ENCODE data around the gene PATZ1. TPM values are rescaled to one million over a fixed set of nuclear protein-coding genes. Genes with fewer than 3 reads are reported as not detected.

The PATZ1 gene
- total and polyA plus RNA-seq, 2 donors (not counting 3 experiments of a cell fraction or from before 2014, with no cell fraction given), result 19.7 to 23.7 TPM

GRCh38 chr22:31279327-31279669, 66.8 kb downstream of the PATZ1 start:
- H3K27me3 ChIP-seq (ENCODE audit: control insufficient read depth in 2 of 2, insufficient read depth in 2 of 2, low read length in 2 of 2), result no peaks in the 10 kb centered on the region
- no peaks in the 10 kb centered on the region for H4K20me1 ChIP-seq (replicated peaks; ENCODE audit: control insufficient read depth, extremely low read depth, insufficient read depth, low read length)
- no peak for DNase-seq (ENCODE audit: low read depth, low spot score)
- H3K4me3 ChIP-seq (replicated peaks in 1 of 3; ENCODE audit: insufficient read depth in 1 of 3, low read depth in 1 of 3, low read length in 3 of 3), result no peak overlapping the region
- ChIA-PET POLR2A (no interaction called here), CTCF (interaction anchor here (0.9 to 2.7 kb wide), 3 partner anchors 10 to 34 kb away, joined by 3 to 7 read pairs (median 5); no protein-coding TSS in a partner anchor)
- H3K9me1 ChIP-seq (replicated peaks; ENCODE audit: control insufficient read depth, extremely low read depth, insufficient read depth, low read length), result no peaks in the 10 kb centered on the region
- no peak overlapping the region for H2AFZ ChIP-seq (ENCODE audit: low read depth, low read length)
- H3K36me3 ChIP-seq (ENCODE audit: control insufficient read depth in 2 of 2, extremely low read depth in 1 of 2, insufficient read depth in 2 of 2, low read length in 2 of 2), result peaks cover 8 to 47% of the 10 kb centered on the region in 2 experiments
- FAIRE-seq, result no peak
- H3K4me2 ChIP-seq (ENCODE audit: insufficient read depth, low read length), result no peak overlapping the region
- TF ChIP-seq, protein P1, sequence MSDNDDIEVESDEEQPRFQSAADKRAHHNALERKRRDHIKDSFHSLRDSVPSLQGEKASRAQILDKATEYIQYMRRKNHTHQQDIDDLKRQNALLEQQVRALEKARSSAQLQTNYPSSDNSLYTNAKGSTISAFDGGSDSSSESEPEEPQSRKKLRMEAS (IDR thresholded peaks at IDR 0.05; ENCODE audit: insufficient read depth, insufficient read length), result no peak
- TF ChIP-seq JUN (IDR thresholded peaks at IDR 0.05; ENCODE audit: borderline replicate concordance, insufficient read depth, insufficient read length, low read depth) (no peak), GATA2 (IDR thresholded peaks at IDR 0.05; ENCODE audit: insufficient read depth, insufficient read length, low read depth, low read length) (no peak), FOS (IDR thresholded peaks at IDR 0.05; ENCODE audit: borderline replicate concordance, insufficient read depth, low read length) (no peak), POLR2AphosphoS5 (IDR thresholded peaks at IDR 0.05; ENCODE audit: insufficient read depth, low read depth, low read length) (no peak), POLR2A (IDR thresholded peaks at IDR 0.05; ENCODE audit: low read depth, low read length) (no peak), MYC (IDR thresholded peaks at IDR 0.05; ENCODE audit: low read depth, low read length) (no peak), EZH2 (IDR thresholded peaks at IDR 0.05; ENCODE audit: borderline replicate concordance, low read depth, low read length, severe bottlenecking) (no peak)
- TF ChIP-seq, protein P2, sequence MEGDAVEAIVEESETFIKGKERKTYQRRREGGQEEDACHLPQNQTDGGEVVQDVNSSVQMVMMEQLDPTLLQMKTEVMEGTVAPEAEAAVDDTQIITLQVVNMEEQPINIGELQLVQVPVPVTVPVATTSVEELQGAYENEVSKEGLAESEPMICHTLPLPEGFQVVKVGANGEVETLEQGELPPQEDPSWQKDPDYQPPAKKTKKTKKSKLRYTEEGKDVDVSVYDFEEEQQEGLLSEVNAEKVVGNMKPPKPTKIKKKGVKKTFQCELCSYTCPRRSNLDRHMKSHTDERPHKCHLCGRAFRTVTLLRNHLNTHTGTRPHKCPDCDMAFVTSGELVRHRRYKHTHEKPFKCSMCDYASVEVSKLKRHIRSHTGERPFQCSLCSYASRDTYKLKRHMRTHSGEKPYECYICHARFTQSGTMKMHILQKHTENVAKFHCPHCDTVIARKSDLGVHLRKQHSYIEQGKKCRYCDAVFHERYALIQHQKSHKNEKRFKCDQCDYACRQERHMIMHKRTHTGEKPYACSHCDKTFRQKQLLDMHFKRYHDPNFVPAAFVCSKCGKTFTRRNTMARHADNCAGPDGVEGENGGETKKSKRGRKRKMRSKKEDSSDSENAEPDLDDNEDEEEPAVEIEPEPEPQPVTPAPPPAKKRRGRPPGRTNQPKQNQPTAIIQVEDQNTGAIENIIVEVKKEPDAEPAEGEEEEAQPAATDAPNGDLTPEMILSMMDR (IDR thresholded peaks at IDR 0.05; ENCODE audit: extremely low read depth in 1 of 2, insufficient read depth in 1 of 2, low read depth in 1 of 2, low read length in 2 of 2), result no peak
- H3K9ac ChIP-seq (replicated peaks; ENCODE audit: extremely low read depth, insufficient read depth, low read length), result no peak overlapping the region
- H3K9me3 ChIP-seq (replicated peaks; ENCODE audit: control insufficient read depth, insufficient read depth, low read length), result no peaks in the 10 kb centered on the region
- no peaks in the 10 kb centered on the region for H3K79me2 ChIP-seq (ENCODE audit: control insufficient read depth, insufficient read depth, low read length)
- no peaks in the 10 kb centered on the region for H3K4me1 ChIP-seq (ENCODE audit: control insufficient read depth, extremely low read depth, insufficient read depth, low read length)
- no peak overlapping the region for H3K27ac ChIP-seq (ENCODE audit: insufficient read depth, low read depth, low read length)
- BruUV-seq (replicated peaks), result TSS peak; percentile 5
- intact Hi-C loops (cut with micrococcal nuclease) (no loop called here), dilution Hi-C loops (cut with MboI; ENCODE audit: extremely low pct_ligation_motif_present, low sequenced_read_pairs) (no loop called here)
